ENCODE data around the gene ARFRP1.

- TF ChIP-seq POLR2A (IDR thresholded peaks at IDR 0.05; ENCODE audit: low read depth, low read length): no peak
- TF ChIP-seq POLR2AphosphoS5 (IDR thresholded peaks at IDR 0.05; ENCODE audit: low read depth, low read length): no peak
- no peak for TF ChIP-seq TAF1 (IDR thresholded peaks at IDR 0.05; ENCODE audit: borderline replicate concordance, low read depth, low read length)
These were observed 51.3 kb downstream of the ARFRP1 start for GRCh38 chr20:63656451-63656850.

Data from GM12892 (cell line).